ENCODE measurements around the gene APP.
"Not testable (repeated sequence)": the region's sequence is repeated elsewhere in the genome, so short reads cannot be mapped to it uniquely, and the experiment has no call there.

Gene APP

DNA sequence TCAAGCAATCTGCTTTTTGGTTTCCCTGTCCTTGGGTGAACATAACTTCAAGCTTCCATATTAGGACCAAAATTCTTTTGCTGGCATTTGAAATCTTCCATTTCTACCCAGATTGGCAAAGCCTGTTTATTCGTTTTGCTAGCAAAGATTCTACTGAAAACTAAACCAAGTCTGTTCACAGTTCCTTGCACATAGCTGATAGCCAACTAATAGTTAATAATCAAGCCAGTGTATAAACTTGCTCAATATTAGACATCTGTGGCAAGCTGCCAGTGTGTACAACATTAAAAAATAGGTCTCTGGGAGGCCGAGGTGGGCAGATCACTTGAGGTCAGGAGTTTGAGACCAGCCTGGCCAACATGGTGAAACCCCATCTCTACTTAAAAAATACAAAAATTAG lies 6.3 kb downstream of the APP start:
- no peak for DNase-seq (ENCODE audit: low spot score)

GRCh38 chr21:26162081-26162480 lies 8.5 kb downstream of the APP start:
- DNase-seq (ENCODE audit: low spot score), result no peak

GRCh38 chr21:26159869-26160268 lies 10.7 kb downstream of the APP start:
- DNase-seq (ENCODE audit: low spot score), result no peak

- no peak for DNase-seq (ENCODE audit: low spot score)
Observed at GRCh38 chr21:26157801-26158200, 12.8 kb downstream of the APP start.

- DNase-seq (ENCODE audit: low spot score), result no peak
Observed at GRCh38 chr21:26154753-26155152, 15.8 kb downstream of the APP start.

- DNase-seq (ENCODE audit: low spot score), result no peak
Observed at GRCh38 chr21:26153758-26154157, 16.8 kb downstream of the APP start.

DNA sequence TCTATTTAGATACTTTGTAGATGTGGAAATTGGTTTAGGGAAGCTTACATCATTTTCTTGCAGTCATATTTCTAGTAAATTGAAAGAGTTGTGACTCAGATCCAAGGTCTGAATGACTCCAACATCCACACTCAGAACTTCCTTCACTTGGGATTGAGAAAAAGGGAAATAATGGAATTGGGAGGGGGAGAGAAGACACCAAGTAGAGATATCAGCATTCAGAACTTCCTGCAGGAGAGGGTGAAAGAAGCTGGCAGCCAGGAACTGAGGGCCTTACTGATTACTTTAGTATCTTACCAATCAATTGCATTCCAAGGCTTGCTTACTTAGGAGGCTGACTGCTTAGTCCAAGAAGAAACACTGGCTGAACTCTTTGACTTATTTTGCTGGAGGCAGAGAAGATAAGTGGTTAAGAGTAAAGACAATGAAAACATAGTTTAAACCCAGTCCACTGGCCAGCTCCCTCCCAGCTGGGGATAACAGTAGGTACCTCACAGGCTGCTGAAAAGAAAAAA lies 21.7 kb downstream of the APP start:
- no peak for DNase-seq (ENCODE audit: low spot score)

DNA sequence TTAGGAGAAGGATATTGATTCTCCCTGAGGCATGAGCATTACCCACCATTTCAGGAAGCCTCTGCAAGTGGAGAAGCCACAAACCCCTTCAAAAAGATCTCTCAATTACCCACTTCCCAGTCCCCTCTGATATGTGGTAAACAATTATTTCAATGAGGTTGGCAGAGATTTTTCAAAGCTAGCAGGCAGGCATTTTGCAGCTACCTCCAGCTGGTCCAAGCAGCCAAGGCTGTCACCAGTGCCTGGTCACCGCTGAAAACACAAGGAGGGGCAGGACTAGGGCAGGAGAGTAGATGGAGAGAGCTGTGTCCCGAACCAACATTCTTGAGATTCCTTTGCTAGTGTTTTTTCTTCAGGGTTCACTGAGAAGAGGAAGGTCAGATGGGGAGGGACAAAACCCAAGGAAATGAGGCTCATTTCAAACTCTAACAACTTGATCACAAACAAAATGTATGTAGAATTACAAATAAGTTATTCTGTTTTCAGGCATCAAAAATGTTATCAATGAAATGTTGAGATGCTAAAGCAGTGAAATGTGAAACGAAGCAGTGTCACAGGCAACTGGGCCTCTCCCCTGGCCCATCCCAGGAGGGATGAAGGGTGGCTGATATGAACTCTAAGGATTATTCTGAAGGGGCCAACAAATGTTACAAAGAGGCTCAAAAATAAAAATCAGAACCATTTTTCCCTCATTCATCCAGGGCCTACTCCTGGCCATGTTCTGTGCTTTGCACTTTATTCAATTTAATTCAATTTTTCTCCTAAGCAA lies 22.3 kb downstream of the APP start:
- peak; percentile 62 for DNase-seq (ENCODE audit: low spot score)

GRCh38 chr21:26147535-26147934 lies 23.0 kb downstream of the APP start:
- no peak for DNase-seq (ENCODE audit: low spot score)

- DNase-seq (ENCODE audit: low spot score), result no peak
Observed at GRCh38 chr21:26146681-26147080, 23.9 kb downstream of the APP start.

GRCh38 chr21:26144031-26144430 lies 26.5 kb downstream of the APP start:
- no peak for DNase-seq (ENCODE audit: low spot score)

- no peak for DNase-seq (ENCODE audit: low spot score)
Observed at GRCh38 chr21:26142363-26142762, 28.2 kb downstream of the APP start.

- DNase-seq (ENCODE audit: low spot score), result no peak
Observed at GRCh38 chr21:26140926-26141325, 29.6 kb downstream of the APP start.

DNA sequence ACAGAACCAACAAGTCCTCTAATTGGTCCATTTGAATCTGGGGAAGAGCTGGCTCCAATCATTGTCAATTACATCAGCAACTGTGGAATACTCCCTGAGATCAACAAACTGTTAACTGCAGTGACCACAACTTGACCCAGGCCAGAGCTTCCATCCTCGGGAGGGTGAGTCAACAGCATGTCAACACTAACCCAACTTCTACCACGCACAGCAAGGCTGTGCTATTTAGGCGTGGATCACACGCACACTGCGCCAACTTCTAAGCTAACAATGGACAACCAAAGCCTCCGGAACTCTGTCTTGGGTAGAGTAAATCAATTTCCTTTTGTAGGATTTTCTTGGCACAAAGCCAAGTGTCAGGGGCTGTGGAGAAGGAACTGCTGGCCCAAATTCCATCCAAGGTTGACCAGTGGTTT lies 30.4 kb downstream of the APP start:
- DNase-seq (ENCODE audit: low spot score), result no peak

GRCh38 chr21:26138615-26139257 lies 31.8 kb downstream of the APP start:
- no peak for DNase-seq (ENCODE audit: low spot score)

DNA sequence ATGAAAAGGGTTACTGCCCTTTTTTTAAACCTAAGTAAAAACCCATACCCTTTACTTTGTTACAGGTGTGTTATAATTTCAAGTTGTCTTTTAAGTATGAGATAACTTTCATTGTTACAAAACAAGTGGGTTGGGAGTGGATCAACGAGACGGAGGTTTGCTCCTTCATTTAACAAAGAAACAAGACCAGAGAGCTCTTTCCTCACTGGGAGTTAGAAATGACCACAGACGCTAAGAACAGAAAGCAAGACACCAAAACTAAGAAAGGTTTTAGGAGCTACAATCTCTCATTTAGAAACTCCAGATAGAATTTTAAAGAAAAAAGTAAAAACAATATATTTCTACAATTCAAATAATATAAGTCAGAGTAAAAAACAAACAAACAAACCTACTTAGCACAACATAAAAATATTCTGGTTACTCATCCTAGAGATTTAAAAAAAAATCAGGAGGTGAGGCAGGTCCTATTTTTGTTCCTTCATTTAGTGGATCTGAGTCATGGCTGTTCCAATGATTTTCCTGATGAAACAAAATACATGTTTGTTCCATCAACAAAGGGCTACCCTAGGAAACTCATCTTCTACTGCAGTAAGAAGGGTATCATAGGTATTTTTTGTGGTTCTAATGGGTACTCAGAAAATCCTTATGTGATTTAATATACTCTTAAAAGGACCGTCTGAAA lies 33.0 kb downstream of the APP start:
- no peak for DNase-seq (ENCODE audit: low spot score)

GRCh38 chr21:26136671-26137070 lies 33.9 kb downstream of the APP start:
- DNase-seq (ENCODE audit: low spot score), result no peak

DNA sequence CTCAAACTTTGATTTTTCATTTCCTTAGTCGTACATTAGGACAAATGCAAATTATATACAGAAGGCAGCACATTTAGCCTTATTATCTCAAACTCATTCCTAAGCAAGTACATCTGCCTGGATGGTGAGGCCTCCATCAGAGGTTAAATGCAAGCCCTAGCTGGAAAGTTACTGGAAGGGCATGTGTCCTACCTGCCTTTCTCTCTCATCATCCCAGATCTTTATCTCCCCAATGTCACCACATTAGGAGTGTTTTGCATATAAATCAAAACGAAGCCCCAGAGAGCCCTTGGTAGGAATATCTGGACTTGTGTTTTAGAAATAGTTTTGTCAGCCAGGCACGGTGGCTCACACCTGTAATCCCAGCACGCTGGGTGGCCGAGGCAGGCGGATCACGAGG lies 35.0 kb downstream of the APP start:
- no peak for DNase-seq (ENCODE audit: low spot score)

- no peak for DNase-seq (ENCODE audit: low spot score)
Observed at GRCh38 chr21:26131554-26131953, 39.0 kb downstream of the APP start.

GRCh38 chr21:26131053-26131452 lies 39.5 kb downstream of the APP start:
- DNase-seq (ENCODE audit: low spot score), result not testable (repeated sequence)

GRCh38 chr21:26130249-26130881 lies 40.2 kb downstream of the APP start:
- DNase-seq (ENCODE audit: low spot score), result no peak

DNA sequence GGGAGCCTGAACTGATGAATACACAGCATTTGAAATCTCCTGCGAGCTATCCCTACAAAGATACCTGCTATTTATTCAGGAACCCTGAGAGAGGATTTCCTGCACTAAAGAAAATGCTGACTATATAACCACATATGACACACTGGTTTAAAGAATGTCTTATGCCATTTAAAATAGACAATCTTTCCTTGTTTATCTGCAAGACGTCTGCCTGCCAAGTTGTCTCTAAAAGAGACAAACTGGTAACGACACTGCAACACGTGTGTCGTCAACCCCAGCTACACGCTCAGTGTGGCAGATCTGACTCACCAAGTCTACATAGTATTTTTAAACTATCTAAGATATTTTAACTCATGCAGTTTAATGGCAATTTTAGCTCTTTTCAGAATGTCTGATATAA lies 42.7 kb downstream of the APP start:
- no peak for DNase-seq (ENCODE audit: low spot score)

All from iPS-NIHi11 (cell line).